ENCODE measurements around the gene CETP.
"Not testable (repeated sequence)": the region's sequence is repeated elsewhere in the genome, so short reads cannot be mapped to it uniquely, and the experiment has no call there.

Gene CETP

GRCh38 chr16:56982695-56983094 is 20.9 kb downstream of the CETP start:
- no peak for FAIRE-seq

DNA sequence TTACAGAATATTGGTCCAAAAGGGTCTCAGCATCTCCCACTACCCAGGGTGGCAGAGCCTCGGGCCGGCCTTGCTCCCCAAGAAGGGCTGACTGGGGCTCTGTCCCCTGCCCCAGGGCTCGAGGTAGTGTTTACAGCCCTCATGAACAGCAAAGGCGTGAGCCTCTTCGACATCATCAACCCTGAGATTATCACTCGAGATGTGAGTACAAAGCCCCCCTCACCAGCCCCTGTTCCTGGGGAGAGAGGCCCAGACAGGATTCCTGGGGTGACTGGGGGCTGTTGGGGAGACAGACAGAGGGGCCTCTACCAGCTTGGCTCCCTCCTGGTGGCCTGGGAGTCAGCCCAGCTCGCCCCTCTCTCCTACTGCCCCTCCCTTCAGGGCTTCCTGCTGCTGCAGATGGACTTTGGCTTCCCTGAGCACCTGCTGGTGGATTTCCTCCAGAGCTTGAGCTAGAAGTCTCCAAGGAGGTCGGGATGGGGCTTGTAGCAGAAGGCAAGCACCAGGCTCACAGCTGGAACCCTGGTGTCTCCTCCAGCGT is 21.5 kb downstream of the CETP start:
- FAIRE-seq = no peak

DNA sequence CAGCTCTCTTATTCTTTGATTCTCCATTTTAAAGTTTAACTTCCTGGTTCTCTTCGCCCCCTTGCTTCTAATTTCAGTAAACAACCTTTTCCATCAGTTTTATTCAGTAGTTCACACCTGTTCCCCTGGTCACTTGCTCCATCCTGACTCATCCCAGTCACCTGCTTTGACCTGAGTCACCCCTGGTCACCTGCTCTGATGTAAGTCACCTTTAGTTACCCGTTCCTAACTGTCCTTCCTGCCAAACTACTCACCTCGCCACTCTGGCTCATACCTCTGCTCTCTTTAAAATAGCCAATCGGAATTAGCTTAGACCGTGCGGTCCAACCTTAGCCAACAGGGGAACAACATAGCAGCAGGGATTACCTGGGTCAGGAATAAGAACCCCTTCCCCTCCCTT is 22.9 kb downstream of the CETP start:
- FAIRE-seq = no peak

DNA sequence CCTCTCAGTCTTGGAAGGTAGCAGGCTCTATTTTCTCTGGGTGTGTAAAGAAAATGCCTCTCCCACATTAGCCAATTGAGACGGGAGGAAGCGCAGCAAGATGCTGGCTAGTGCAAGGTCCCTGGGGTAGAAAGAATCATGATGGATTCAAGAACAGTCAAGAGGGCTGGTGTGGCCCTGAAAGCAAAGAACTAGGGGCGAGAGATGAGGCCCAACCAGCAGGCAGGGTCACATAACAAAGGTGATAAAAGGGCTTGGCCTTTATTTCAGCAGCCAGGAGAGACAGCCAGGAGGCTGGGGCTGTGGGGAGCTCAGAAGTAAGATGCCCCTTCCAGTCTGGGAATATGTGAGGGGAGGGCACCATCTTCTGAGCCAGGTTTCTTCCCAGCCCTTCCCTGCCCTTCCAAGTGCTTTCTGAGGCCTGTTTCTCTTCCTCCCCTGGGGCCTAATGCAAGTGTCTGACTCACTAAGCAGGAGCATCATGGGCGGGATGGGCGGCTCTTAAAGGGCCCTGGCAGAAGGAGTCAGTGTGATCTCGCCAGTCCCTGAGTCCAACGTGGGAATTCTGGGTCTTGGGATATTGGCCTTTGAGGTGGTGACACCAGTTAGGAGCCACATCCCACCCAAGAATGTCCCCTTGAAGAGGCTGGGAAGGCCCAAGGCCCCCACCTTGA is 23.7 kb downstream of the CETP start:
- FAIRE-seq = no peak

DNA sequence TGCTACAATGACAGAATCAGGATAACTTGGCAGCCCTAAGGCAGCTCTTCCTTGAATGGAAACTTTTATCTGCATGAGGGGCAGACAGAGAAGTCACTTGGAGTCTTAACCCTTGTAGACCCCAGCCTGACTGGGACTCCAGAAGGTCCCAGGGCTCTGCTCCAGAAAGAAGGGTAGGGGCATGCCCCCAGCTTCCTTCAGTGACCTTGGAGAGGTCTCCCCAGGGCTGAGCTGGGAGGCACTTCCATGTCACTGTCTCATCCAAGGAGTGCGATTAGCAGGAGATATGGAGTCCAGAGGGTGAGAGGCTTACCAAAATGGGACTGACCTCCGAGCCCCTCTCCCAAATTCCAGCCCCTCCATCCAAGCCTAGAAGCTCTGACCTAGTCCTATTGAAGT is 24.2 kb downstream of the CETP start:
- FAIRE-seq = no peak

DNA sequence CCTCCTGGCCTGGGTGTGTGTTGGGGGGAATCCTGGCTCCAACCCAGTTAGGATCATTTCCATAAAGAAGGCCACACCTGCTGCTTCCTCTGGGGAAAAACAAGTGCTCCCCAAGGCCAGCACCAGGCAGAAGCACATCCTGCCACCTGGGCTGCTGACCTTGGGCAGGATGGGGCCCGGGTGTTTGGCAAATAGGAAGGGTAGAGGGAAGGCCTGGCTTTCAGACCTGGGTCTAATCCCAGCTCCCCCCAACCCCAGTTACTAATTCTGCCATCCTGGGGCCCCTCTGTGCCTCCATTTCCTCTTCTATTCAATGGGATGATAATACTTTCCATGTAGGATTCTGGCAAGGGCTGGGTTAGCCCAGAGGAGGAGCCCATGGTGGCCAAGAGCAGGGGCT is 24.6 kb downstream of the CETP start:
- no peak for FAIRE-seq

GRCh38 chr16:56986908-56987307 is 25.2 kb downstream of the CETP start:
- not testable (repeated sequence) for FAIRE-seq

- FAIRE-seq = no peak
These were observed 25.9 kb downstream of the CETP start for GRCh38 chr16:56987692-56988091.

DNA sequence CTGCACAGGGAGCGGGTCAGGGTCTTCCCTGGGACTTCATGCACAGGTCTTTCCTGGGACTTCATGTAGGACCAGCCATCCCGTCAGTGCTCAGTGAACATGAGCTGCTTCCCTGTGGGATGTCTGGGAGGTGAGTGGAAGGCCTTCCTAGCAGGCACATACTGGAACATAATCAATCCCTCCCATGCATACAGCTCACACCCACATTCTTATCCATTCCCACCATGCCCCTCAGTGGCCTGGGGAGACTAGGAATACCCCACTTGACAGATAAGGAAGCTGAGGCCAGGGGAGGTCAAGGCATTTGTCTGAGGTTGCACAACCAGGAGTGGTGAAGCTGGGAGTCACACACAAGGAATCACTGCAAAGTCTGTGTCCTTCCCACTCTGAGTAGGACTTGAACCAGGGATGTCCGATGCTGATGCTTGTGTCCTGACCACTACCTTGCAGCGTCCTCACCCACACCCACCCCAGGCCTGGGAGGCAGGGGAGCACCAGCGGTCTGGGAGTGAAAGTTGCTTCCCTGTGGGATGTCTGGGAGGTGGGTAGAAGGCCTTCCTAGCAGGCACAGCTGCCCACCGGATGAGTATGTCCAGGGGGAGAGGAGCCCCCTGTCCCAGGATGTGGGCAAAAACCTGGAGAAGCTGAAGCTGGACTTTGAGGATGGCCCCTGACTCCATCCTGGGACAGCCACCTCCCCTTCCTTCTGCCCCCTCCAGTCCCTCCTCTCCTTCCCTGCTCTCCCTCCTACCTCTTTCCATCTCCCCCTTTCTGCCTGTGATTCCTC is 26.6 kb downstream of the CETP start:
- no peak for FAIRE-seq

DNA sequence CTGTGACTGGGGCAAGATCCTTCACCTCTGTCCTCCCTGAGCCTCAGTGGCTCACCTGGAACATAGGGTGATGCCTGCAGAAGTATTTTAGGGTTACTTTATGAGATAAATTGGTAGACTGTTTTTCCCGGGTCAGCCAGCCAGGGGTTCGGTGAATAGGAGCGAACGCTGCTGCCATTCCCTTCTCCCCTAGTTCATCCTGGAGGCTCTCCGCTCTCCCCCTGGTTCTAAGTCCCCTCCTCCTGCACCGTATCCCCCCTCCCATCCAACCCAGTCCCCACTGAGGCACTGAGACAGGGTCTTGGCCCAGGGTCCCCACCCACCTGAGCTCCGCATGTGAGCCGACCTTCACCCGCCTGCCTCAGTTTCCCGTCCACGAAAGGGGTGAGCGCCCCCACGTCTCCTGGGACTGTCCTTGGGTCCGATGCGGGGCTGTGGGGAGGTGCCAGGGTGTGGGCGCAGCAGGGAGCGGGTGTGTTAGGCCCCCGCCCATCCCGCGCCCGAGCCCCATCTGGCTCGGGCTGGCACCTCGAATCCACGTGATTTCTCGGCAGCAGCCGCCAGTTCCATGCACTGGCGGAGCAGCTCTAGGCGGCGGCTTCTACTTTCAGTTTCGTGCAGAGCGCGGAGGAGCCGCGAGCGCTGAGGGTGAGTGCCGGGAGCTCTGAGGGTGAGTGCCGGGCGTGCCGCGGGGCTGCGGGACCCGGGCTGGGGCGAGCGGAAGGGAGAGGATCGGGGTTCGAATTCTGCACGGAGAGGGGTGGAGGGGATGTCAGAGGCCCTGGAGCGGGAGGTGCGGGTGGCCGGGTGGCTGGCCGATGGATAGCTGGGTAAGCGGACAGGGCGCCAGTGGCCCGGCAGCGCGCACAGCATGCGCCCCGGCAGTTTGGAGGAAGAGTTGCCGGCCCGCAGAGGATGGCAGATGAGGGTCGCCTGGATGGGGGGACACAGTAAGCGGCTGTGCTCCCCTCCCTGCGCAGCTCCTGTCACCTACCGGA is 27.5 kb downstream of the CETP start, which contains the start of gene NLRC5:
NLRC5 (plus strand) TSS at position 610 of the 998 bp plus-strand sequence. CDS start 31,156 bp downstream, outside the sequence.
- no peak for FAIRE-seq

- FAIRE-seq = no peak
These were observed 28.2 kb downstream of the CETP start for GRCh38 chr16:56989988-56990387.

DNA sequence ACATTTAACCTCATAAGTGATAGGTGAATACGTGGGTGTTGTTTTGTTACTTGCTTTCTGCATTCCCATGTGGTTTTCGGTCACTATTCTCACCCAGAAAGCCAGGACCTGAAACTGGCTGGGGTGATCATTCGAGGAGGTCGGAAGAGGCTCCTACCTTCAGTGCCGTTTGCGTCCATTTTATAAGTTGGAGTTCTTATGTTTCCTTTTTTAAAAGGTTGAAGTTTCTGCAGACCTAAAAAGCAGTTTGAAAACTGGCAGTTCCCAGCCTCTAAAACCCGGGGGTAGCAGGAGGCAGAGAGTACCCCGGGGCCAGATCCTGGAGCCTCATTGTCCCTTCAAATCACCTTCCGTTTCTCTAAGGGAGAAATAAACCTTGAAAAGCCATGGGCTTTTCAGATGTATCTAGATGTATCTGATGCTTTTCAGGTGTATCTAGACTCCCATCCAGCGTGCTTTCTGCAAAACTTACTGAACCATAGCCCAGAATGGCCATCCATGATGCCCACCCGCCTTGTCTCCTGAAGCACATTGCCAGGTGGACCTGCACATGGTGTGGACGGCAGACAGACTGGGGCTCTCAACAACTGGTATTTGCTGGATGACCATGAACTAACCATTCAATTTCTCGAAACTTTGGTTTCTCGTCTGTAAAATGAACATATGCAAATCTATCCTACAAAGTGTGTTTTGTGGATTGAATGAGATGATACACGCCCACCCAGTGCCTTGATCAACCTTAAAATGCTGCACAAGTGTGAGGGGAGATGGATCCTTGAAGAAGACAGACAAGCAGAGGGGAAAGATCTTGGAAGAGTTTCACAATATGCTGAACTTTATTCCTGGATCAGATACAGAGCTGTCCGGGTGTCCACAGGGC is 28.9 kb downstream of the CETP start:
- FAIRE-seq = no peak

GRCh38 chr16:56992431-56992830 is 30.7 kb downstream of the CETP start:
- not testable (repeated sequence) for FAIRE-seq

DNA sequence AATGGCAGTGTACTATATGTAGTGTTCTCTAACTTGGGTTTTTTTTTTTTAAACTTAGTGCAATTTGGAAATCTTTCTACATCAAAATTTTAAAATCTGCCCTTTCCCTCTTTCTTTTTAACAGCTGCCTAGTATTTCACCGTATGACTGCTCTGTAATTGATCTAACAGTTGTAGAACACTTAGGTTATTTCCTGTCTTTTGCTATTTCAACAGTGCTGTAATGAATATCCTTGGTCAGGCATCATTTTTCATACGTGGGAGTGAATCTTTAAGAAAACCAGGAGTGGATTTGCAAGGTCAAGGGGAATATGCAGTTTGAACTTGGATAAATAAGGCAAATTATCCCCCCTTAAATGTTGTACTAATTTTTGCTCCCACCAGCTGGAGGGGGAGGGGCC is 31.5 kb downstream of the CETP start:
- FAIRE-seq = no peak

GRCh38 chr16:56994311-56994710 is 32.6 kb downstream of the CETP start:
- FAIRE-seq = no peak

DNA sequence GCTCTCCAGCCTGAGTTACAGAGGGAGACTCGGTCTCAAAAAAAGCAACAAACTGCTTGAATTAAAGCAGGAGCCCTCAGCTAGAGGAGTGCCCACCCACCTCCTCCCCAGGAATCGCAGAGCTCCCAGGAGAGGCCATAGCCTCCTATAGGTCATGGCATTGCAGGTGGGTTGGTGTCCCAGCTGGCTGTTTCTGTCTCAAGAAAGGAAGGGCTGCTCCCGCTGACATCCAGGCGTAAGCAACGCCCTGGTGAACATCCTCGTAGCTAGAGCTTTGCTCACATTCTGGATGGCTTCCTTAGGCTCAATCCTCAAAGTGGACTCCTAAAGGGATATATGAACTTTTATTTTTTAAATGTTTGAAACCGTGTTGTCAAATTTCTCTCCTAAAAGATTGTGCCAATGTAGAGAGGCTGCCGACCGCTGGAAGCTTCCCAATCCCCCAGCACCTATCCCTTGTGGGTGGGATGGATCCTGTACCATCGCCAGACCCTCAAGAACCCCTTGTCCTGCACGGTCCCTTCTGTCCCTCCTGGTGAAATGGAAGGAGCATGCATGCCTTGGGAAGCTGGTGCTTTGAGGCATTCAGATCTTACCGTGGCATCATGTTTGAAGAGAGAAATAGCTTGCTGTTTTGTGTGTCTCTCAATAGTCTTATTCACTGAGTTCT is 33.5 kb downstream of the CETP start:
- FAIRE-seq = no peak

- FAIRE-seq = no peak
These were observed 35.5 kb downstream of the CETP start for GRCh38 chr16:56997264-56997663.

DNA sequence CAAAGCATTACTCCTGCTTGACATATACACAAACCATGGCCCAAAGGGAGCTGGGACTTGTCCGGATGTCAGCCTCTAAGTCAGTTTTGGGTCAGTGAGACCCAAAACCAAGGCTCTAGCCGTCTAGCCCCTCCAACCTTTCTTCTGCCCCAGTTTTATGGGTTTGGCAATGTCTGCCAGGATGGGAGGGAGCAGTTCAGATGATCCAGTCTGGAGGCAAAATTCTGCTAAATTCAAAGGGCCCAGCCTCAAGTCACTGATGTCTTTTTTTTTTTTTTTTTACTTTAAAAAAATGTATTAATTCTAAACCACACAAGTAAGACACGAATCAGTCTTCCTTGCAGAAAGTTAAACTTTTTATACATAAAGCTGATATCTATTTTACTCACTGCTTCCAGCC is 36.2 kb downstream of the CETP start:
- FAIRE-seq = no peak

- FAIRE-seq = no peak
These were observed 36.6 kb downstream of the CETP start for GRCh38 chr16:56998352-56998751.

- no peak for FAIRE-seq
These were observed 37.1 kb downstream of the CETP start for GRCh38 chr16:56998861-56999260.
